HepG2 (cell line): ENCODE data around the gene POU3F3. TPM values are rescaled to one million over a fixed set of nuclear protein-coding genes. Genes with fewer than 3 reads are reported as not detected.

ENCODE experiments used
- ATAC-seq: fragments of 200-7000 bp; cut with Tn5 transposase; 3 replicates; pipeline ENCODE4 v1.9.1; 2020; ENCODE audit warnings: mild to moderate bottlenecking, moderate library complexity
- BruUV-seq: library from RNA; stranded (reverse); fragments of 400-500 nt; replicated peaks from 2 replicates; lab custom pipeline; 2021; lab: Mats Ljungman, UMichigan
- CTCF ChIA-PET: fragments of 300-600 bp; formaldehyde crosslinking; extraction: SDS; loops from one replicate; lab custom pipeline; 2021; ENCODE audit warnings: low total read pairs, inconsistent platforms, low intra/inter-chr PET ratio; lab: Yijun Ruan, JAX
- POLR2A ChIA-PET: fragments of 350-600 bp; sonication (Branson Sonifier 250); formaldehyde crosslinking; loops from one replicate; lab custom pipeline; 2020; ENCODE audit warnings: antibody characterized with exemption, inconsistent platforms; lab: Yijun Ruan, JAX
- DNase-seq: peaks from one replicate; pipeline ENCODE4 v3.0.0-alpha.2; 2015; ENCODE audit warnings: low spot score
- FAIRE-seq: peaks from 3 replicates; lab custom pipeline; 2011; peaks lifted over from hg19 to GRCh38; lab: Jason Lieb, UNC
- H2AFZ ChIP-seq: one replicate; pipeline ENCODE4 v1.6.1; 2011; ENCODE audit warnings: low read length, inconsistent platforms
- H3K27ac ChIP-seq: fragments of 300-600 bp; 3 replicates; pipeline ENCODE4 v1.8.0; 2011; ENCODE audit warnings: mixed run types, mild to moderate bottlenecking, mixed read lengths, low read length, inconsistent platforms; ENCODE audit not compliant: insufficient read depth; ENCODE audit errors: extremely low read length
- H3K27me3 ChIP-seq, 2 experiments: fragments of 200-600 bp in 1 of 2; 2 replicates in 1 of 2; 3 replicates in 1 of 2; pipeline versions ENCODE4 v1.6.0 to v1.8.0; 2011; ENCODE audit warnings: low read length in 2 of 2, mild to moderate bottlenecking in 2 of 2, moderate library complexity in 2 of 2, inconsistent platforms in 1 of 2; ENCODE audit not compliant: insufficient read depth in 2 of 2, control insufficient read depth in 1 of 2
- H3K36me3 ChIP-seq, 2 experiments: fragments of 200-600 bp in 1 of 2; replicated peaks in 1 of 2; 2 replicates in 1 of 2; 3 replicates in 1 of 2; pipeline versions ENCODE4 v1.5.1 to v1.8.0; 2011; ENCODE audit warnings: low read length in 2 of 2, inconsistent platforms in 1 of 2; ENCODE audit not compliant: insufficient read depth in 2 of 2, control insufficient read depth in 1 of 2
- H3K4me1 ChIP-seq: 2 replicates; pipeline ENCODE4 v1.5.1; 2012; ENCODE audit warnings: low read length, inconsistent platforms; ENCODE audit not compliant: insufficient read depth
- H3K4me2 ChIP-seq: 2 replicates; pipeline ENCODE4 v1.6.0; 2011; ENCODE audit warnings: low read depth, low read length, inconsistent platforms
- H3K4me3 ChIP-seq, 3 experiments: fragments of 200-600 bp in 1 of 3; sonication (generic), shearing (Covaris generic) in 1 of 3; replicated peaks in 1 of 3; 2 replicates each; pipeline ENCODE4 v1.5.1; 2011 to 2016; ENCODE audit warnings: low read length in 3 of 3, inconsistent platforms in 2 of 3, low read depth in 2 of 3, mild to moderate bottlenecking in 2 of 3, control low read depth in 1 of 3, mixed read lengths in 1 of 3; ENCODE audit not compliant: insufficient read depth in 1 of 3
- H3K79me2 ChIP-seq: one replicate; pipeline ENCODE4 v1.6.1; 2011; ENCODE audit warnings: low read length, inconsistent platforms; ENCODE audit not compliant: insufficient read depth
- H3K9ac ChIP-seq: 2 replicates; pipeline ENCODE4 v1.6.0; 2011; ENCODE audit warnings: mild to moderate bottlenecking, low read depth, low read length, inconsistent platforms; ENCODE audit not compliant: insufficient read depth
- H3K9me3 ChIP-seq: 2 replicates; pipeline ENCODE4 v1.5.1; 2012; ENCODE audit warnings: mild to moderate bottlenecking, low read length
- H4K20me1 ChIP-seq: 2 replicates; pipeline ENCODE4 v1.6.0; 2011; ENCODE audit warnings: inconsistent platforms, mild to moderate bottlenecking, low read length, moderate library complexity; ENCODE audit not compliant: insufficient read depth
- ARNTL ChIP-seq: sonication (generic); formaldehyde crosslinking; IDR thresholded peaks from 2 replicates; pipeline ENCODE4 v1.4.0; 2020; ENCODE audit warnings: mild to moderate bottlenecking, missing genetic modification reagents
- DNMT1 ChIP-seq: sonication (generic); formaldehyde crosslinking; IDR thresholded peaks from 2 replicates; pipeline ENCODE4 v1.5.1; 2020; ENCODE audit warnings: mild to moderate bottlenecking, missing genetic modification reagents
- IKZF1 ChIP-seq: fragments of 450-650 bp; IDR thresholded peaks from 2 replicates; pipeline ENCODE4 v1.7.1; 2016
- MAFG ChIP-seq: sonication (generic); formaldehyde crosslinking; IDR thresholded peaks from 2 replicates; pipeline ENCODE4 v1.5.1; 2020; ENCODE audit warnings: mild to moderate bottlenecking, missing genetic modification reagents
- PHB2 ChIP-seq: fragments of 450-650 bp; IDR thresholded peaks from 2 replicates; pipeline ENCODE4 v1.6.1; 2018; ENCODE audit not compliant: partially characterized antibody
- PPARG ChIP-seq: conservative IDR thresholded peaks from 2 replicates; pipeline ENCODE4 v1.6.1; 2016; ENCODE audit warnings: missing biosample characterization, missing genetic modification reagents
- PRPF4 ChIP-seq: fragments of 200-400 bp; formaldehyde crosslinking; IDR thresholded peaks from 2 replicates; pipeline ENCODE4 v1.6.1; 2016; ENCODE audit warnings: low read length, low read depth; ENCODE audit not compliant: poor library complexity, severe bottlenecking
- SMARCC2 ChIP-seq: fragments of 450-650 bp; IDR thresholded peaks from 2 replicates; pipeline ENCODE4 v1.6.1; 2017; ENCODE audit warnings: antibody characterized with exemption, mild to moderate bottlenecking
- WIZ ChIP-seq: sonication (generic); formaldehyde crosslinking; IDR thresholded peaks from 2 replicates; pipeline ENCODE4 v1.5.1; 2020; ENCODE audit warnings: mild to moderate bottlenecking, missing genetic modification reagents
- ZBTB33 ChIP-seq: sonication (generic); formaldehyde crosslinking; IDR thresholded peaks from 2 replicates; pipeline ENCODE4 v1.4.0; 2020; ENCODE audit warnings: missing genetic modification reagents
- ZNF546 ChIP-seq: sonication (generic); formaldehyde crosslinking; conservative IDR thresholded peaks from 2 replicates; pipeline ENCODE4 v1.8.1; 2023; ENCODE audit warnings: mild to moderate bottlenecking, missing genetic modification reagents
- ZNF564 ChIP-seq: sonication (generic); formaldehyde crosslinking; IDR thresholded peaks from 2 replicates; pipeline ENCODE4 v1.8.1; 2023; ENCODE audit warnings: mild to moderate bottlenecking, missing genetic modification reagents
- ZSCAN30 ChIP-seq: sonication (generic); formaldehyde crosslinking; IDR thresholded peaks from 2 replicates; pipeline ENCODE4 v1.5.0; 2020; ENCODE audit warnings: mild to moderate bottlenecking, missing genetic modification reagents
- WGBS: methylation state at CpG from one replicate; pipeline ENCODE4 v1.1.6; 2017; ENCODE audit warnings: low lambda C conversion rate; 5-methylcytosine and 5-hydroxymethylcytosine counted together
- in situ Hi-C: cut with HindIII; loops from 2 replicates; pipeline ENCODE4 v1.10.0; 2017; ENCODE audit warnings: low pct_unique_long_range_greater_than_20kb; ENCODE audit not compliant: extremely low pct_ligation_motif_present
- intact Hi-C: fragments of 100-400 bp; cut with micrococcal nuclease; formaldehyde crosslinking; loops from one replicate; pipeline ENCODE4 v1.10.0; 2022; ENCODE audit not compliant: unreplicated experiment
- polyA plus RNA-seq, 8 experiments: library from polyadenylated mRNA; depleted of rRNA in 3 of 8; stranded (reverse) in 7 of 8; unstranded in 1 of 8; fragments of >200 nt; fragmentation: Illumina TruSeq in 4 of 8; extraction: Trizol in 4 of 8; gene quantifications; 2 replicates each; pipeline versions ENCODE4 v1.2.1 to v1.2.3, GENCODE V29; 2011 to 2016; ENCODE audit warnings: low read depth in 4 of 8, missing spikeins in 1 of 8, mixed read lengths in 1 of 8; ENCODE audit not compliant: insufficient read depth in 1 of 8
- total RNA-seq, 5 experiments: library from RNA; depleted of rRNA; stranded (reverse); fragments of >200 nt; fragmentation: Illumina TruSeq; extraction: Trizol; gene quantifications; 2 replicates each; pipeline ENCODE4 v1.2.3, GENCODE V29; 2016; ENCODE audit warnings: low read depth in 1 of 5
- TF ChIP-seq, protein P1 (sequence below): IDR thresholded peaks from 2 replicates; pipeline ENCODE4 v1.6.1; 2018; ENCODE audit warnings: missing genetic modification reagents, mild to moderate bottlenecking, missing compliant biosample characterization

Gene POU3F3
- total and polyA plus RNA-seq, 2 of the 13 experiments (the other 11 are each of a cell fraction or from before 2014, with no cell fraction given), result not detected

- TF ChIP-seq, protein P1, sequence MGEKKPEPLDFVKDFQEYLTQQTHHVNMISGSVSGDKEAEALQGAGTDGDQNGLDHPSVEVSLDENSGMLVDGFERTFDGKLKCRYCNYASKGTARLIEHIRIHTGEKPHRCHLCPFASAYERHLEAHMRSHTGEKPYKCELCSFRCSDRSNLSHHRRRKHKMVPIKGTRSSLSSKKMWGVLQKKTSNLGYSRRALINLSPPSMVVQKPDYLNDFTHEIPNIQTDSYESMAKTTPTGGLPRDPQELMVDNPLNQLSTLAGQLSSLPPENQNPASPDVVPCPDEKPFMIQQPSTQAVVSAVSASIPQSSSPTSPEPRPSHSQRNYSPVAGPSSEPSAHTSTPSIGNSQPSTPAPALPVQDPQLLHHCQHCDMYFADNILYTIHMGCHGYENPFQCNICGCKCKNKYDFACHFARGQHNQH (CRISPR knock-in tag), result no peak
Measured at GRCh38 chr2:104864280-104865095, 10.6 kb downstream of the POU3F3 start (continued).

DNA sequence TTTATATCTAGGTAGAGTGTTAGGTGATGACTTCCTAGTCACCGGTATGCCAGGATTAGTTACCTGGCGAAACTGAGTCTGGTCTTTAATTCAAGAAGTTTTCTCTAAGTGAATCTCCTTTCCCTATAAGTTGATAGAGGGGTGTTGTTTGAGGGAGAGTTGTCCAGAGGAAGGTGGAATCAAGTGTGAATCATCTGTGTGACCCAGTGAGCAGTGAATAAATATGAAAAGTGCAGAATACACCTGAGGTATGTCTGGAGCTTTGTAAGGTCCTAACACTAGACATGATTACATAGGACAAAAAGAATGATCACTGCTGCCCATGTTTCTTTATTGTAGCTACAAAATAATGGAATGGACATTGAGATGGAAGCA lies 11.2 kb downstream of the POU3F3 start:
- Histone ChIP-seq H3K27ac (no peak overlapping the region), H3K36me3 (no peaks in the 10 kb centered on the region), H3K9ac (no peak overlapping the region), H3K4me1 (no peaks in the 10 kb centered on the region), H3K79me2 (no peaks in the 10 kb centered on the region), H3K4me3 (no peak overlapping the region), H3K9me3 (no peaks in the 10 kb centered on the region), H3K27me3 (peaks cover 21 to 86% of the 10 kb centered on the region in 2 experiments), H2AFZ (no peak overlapping the region), H3K4me2 (no peak overlapping the region), H4K20me1 (no peaks in the 10 kb centered on the region)
- WGBS, result 14% methylated on average over 2 of the region's 2 CpGs
- no TSS peak for BruUV-seq
- in situ Hi-C loops, result no loop called here
- no peak for ATAC-seq
- intact Hi-C loops, result no loop called here
- no peak for DNase-seq
- no peak for FAIRE-seq
- POLR2A ChIA-PET, result no interaction called here
- CTCF ChIA-PET, result no interaction called here
- TF ChIP-seq DNMT1 (CRISPR knock-in tag), result no peak
- no peak for TF ChIP-seq ZBTB33
- TF ChIP-seq ZNF546 (CRISPR knock-in tag), result no peak
- no peak for TF ChIP-seq PPARG (CRISPR knock-in tag)
- TF ChIP-seq IKZF1, result no peak
- TF ChIP-seq MAFG, result no peak
- TF ChIP-seq PHB2, result no peak
- no peak for TF ChIP-seq ARNTL (CRISPR knock-in tag)
- no peak for TF ChIP-seq ZNF564 (CRISPR knock-in tag)
- TF ChIP-seq ZSCAN30 (CRISPR knock-in tag), result no peak
- TF ChIP-seq PRPF4, result no peak
- no peak for TF ChIP-seq SMARCC2
- no peak for TF ChIP-seq WIZ (CRISPR knock-in tag)
